ENCODE measurements around the gene NTMT2.
A peak's percentile ranks its signal among the peaks of the same experiment; 100 is the strongest.

Gene NTMT2

DNA sequence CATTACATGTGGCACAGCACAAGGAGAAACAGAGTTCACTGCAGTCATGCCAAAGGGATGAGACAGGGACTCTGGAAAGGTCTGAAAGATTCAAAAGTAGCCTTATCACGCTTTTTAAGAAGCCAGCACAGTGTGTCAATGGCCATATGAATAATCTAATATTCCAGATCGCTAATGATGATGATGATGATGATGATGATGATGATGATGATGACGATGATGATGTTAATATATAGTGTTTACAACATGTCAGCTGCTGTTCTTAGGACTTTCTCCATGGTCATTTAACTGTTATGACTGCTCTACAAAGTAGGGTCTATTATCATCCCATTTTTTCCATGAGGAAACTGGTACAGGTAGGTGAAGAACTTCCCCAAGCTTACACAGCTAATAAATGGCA is 64.4 kb downstream of the NTMT2 start:
- DNase-seq (ENCODE audit: low spot score) = no peak

- DNase-seq (ENCODE audit: low spot score) = no peak
These were observed 67.8 kb downstream of the NTMT2 start for GRCh38 chr1:170213596-170213995.

DNA sequence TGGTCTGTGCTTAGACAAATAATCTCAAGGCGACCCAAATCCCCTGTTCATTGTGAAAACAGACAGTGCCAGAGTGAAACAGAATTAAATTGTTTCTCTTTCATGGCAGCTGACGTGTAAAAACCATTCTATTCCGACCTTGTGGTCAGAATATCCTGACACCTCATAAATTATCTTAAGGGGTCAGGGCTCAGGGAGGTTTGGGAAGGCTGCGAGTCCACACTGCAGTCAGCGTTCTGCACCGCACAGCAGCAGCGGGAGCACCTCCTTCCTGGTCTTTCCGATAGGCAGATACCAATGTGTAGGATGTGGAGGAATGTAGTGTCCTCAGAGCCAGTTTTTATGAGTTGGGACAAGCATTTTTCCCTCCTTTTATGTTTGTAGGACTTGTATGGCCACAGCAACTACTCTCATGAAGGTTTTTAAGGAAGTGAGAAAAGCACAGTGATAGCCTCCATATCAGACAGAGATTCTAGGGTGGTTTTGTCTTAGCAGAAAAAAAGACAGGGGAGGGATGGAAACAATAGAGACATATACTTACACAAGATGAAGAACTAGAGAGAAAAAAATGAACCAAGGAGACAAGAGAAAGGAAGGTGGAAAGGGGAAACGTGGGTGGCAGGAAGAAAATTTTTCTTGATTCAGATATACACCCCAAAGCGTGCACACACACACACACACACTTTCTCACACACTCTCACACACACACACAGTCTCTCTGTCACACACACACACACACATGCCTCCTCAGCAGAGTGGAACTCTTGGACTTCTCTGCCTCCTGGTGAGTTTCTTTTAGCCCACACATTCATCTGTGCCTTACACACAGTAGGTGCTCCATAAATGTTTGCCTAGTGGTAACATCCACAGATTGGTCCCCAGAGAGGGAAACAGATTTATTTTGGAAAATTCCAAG is 68.6 kb downstream of the NTMT2 start:
- DNase-seq (ENCODE audit: low spot score) = no peak

GRCh38 chr1:170215072-170215885 is 69.5 kb downstream of the NTMT2 start:
- peak; percentile 48 for DNase-seq (ENCODE audit: low spot score)

DNA sequence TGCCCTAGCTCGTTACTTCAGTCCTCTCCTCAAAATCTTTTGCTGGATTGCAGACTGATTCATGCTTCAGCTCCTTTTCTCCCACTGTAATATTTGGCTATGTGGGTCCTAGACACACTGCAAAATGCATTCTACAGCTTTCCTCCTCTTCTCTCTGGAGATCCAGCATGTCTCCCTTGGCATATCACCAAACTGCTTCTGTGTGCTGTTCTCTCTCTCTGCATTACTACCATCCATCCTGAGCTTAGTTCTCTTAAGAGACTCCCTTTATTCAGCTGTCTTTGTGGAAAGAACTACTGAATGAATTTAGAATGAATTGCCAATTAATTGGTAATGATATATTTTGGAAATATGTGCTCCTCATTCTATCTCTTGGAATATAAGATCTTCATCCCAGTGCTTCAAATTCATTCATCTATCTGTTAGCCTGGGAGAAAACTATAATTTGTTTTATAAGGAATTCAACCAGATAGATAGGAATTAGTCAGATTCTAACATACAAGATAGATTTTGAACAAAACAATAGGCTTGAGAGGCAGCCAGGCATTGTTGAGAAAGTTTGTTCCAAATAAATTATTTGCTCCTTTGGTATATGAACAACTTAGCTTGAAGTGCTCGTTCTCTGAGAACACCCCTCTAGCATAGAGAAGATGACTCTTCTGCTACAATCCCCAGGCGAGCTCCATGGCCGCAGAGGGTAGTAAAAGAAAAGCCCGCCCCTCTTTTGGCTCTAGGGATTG is 71.9 kb downstream of the NTMT2 start:
- no peak for DNase-seq (ENCODE audit: low spot score)

- DNase-seq (ENCODE audit: low spot score) = peak; percentile 29
These were observed 72.5 kb downstream of the NTMT2 start for GRCh38 chr1:170218257-170218650.
